GM13976 (cell line): Measurements from ENCODE around the gene SLC34A3.

ENCODE experiments used
- DNase-seq: peaks from one replicate; pipeline ENCODE4 v3.0.0; 2012; ENCODE audit warnings: low spot score
- in situ Hi-C: fragments of 300-500 bp; cut with MboI; formaldehyde crosslinking; loops from one replicate; pipeline ENCODE4 v1.12.0; 2022; ENCODE audit warnings: low sequenced_read_pairs, mixed read lengths, inconsistent platforms; ENCODE audit not compliant: unreplicated experiment
- TF ChIP-seq, protein P1 (sequence below): IDR thresholded peaks from 2 replicates; pipeline ENCODE4 v1.5.1; 2012; ENCODE audit warnings: borderline replicate concordance, mild to moderate bottlenecking; ENCODE audit not compliant: insufficient read depth; ENCODE audit errors: extremely low read depth, missing control alignments, control extremely low read depth

SLC34A3 gene

GRCh38 chr9:137186385-137186784 lies 44.3 kb upstream of the SLC34A3 start:
- TF ChIP-seq, protein P1, sequence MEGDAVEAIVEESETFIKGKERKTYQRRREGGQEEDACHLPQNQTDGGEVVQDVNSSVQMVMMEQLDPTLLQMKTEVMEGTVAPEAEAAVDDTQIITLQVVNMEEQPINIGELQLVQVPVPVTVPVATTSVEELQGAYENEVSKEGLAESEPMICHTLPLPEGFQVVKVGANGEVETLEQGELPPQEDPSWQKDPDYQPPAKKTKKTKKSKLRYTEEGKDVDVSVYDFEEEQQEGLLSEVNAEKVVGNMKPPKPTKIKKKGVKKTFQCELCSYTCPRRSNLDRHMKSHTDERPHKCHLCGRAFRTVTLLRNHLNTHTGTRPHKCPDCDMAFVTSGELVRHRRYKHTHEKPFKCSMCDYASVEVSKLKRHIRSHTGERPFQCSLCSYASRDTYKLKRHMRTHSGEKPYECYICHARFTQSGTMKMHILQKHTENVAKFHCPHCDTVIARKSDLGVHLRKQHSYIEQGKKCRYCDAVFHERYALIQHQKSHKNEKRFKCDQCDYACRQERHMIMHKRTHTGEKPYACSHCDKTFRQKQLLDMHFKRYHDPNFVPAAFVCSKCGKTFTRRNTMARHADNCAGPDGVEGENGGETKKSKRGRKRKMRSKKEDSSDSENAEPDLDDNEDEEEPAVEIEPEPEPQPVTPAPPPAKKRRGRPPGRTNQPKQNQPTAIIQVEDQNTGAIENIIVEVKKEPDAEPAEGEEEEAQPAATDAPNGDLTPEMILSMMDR: no peak
- in situ Hi-C loops: no loop called here
- DNase-seq: no peak

GRCh38 chr9:137187386-137187785 lies 43.3 kb upstream of the SLC34A3 start:
- TF ChIP-seq, protein P1: no peak
- in situ Hi-C loops: no loop called here
- no peak for DNase-seq

DNA sequence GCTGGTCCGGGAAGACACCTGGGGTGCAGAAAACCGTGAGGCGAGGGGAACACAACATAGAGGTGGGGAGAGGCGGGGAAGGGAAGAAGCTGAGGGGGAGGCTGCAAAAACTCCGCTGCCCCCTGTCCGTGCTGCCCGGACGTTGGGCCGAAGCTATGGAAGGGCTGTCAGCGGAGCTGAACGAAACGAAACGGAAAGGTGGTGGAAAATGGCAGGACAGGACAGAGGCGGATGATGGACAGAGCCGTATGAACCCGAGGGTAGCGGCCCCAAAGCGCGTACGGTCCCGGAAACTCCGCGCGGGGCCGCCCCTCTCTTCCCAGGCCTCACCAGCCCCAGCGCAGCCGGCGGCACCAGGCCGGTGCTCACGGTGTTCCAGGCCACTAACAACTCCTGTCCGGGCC lies 42.6 kb upstream of the SLC34A3 start:
- DNase-seq: no peak
- TF ChIP-seq, protein P1: no peak
- in situ Hi-C loops: no loop called here

GRCh38 chr9:137188490-137189296 lies 42.0 kb upstream of the SLC34A3 start, which contains the start of the genes ANAPC2 and SSNA1:
Gene ANAPC2, minus strand, starts transcription at chr9:137188560. Its CDS starts 28 bp downstream, at chr9:137188532.
Gene SSNA1, plus strand, starts transcription at chr9:137188676. Its CDS starts 51 bp downstream, at chr9:137188727.
- DNase-seq: peak; percentile 98
- in situ Hi-C loops: no loop called here
- TF ChIP-seq, protein P1: peak; percentile 48

- in situ Hi-C loops: no loop called here
- TF ChIP-seq, protein P1: no peak
- DNase-seq: no peak
Measured at GRCh38 chr9:137189297-137190295, 41.1 kb upstream of the SLC34A3 start.

GRCh38 chr9:137190315-137190856 lies 40.3 kb upstream of the SLC34A3 start:
- DNase-seq: no peak
- in situ Hi-C loops: no loop called here
- TF ChIP-seq, protein P1: no peak
